ENCODE results near the gene SHE.

GRCh38 chr1:154460695-154461260 lies 41.4 kb downstream of the SHE start:
- TF ChIP-seq CTCF (conservative IDR thresholded peaks at IDR 0.05; ENCODE audit: low read length), result no peak
- no peak for TF ChIP-seq EZH2phosphoT487 (IDR thresholded peaks at IDR 0.05; ENCODE audit: borderline replicate concordance, low read depth, low read length)

Data from OCI-LY7 (cell line).